GM19468 (cell line): ENCODE measurements around the gene DBX2.
"Not testable (repeated sequence)": the region's sequence is repeated elsewhere in the genome, so short reads cannot be mapped to it uniquely, and the experiment has no call there.

Experiments used
- ATAC-seq: cut with Tn5 transposase; IDR thresholded peaks from one replicate; pipeline ENCODE4 v1.9.1; 2021; ENCODE audit warnings: mild to moderate bottlenecking, moderate library complexity, moderate number of reproducible peaks; ENCODE audit not compliant: unreplicated experiment; ENCODE audit errors: extremely low read depth

DBX2 gene

DNA sequence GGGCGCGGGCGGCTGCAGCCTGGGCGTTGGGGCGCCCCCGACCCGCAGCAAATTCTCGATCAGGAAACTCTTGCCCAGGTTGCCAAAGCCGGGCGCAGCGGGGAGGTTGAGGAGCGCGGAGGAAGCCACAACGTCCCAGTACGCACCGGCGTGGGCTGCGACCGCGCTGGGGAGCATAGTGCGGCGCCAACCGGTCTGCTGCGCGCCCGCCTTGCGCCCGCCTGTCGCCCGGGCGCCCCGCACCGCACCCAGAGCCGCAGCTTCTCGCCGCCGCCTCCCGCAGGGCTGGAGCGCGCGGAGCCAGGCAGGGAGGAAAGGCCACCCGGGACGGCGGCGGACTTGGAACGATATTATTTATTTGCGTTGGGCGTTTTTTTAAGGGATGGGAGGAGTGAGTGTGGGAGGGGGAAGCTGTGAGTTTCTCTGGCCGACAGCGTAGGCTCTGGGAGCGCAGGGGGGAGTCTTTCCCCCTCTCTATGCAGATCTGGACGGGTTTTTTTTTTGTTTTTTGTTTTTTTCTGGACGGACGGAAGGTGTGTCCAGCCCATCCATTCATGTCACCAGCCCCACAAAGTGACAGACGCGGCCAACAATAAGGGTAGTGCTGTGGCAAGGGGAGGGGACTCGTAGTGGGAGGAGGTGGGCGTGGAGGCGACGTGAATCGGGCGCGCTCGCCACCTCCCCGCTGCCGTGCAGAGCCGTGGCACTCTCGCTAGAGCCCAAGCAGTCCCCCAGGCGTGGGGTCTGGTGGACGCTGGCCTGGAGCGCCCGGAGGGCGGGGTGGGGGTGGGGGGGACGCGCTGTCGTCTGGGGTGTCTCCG lies at the start of gene DBX2:
DBX2 (minus strand) TSS at position 349 of the 821 bp plus-strand sequence; CDS start at position 177, 172 bp downstream.
- ATAC-seq, result no peak

DNA sequence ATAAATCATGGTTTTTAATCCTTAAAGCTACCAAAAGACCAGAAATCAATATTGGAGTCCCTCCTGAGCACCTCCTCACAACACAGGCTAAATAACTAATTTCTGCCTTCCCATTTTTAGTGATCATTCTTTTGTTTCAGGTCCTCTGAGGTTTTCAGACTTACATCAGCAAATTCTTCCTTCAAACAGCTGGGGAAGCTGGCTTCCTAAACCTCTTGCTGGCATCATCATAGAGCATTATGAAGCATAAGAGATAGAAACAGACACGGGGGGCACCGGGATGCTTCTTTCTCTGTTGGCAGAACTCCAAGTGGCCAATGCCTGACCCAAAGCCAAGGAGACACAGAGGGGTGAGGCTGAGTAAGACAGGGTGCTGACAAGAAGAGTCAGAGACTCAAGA lies 47.9 kb upstream of the DBX2 start:
- no peak for ATAC-seq

DNA sequence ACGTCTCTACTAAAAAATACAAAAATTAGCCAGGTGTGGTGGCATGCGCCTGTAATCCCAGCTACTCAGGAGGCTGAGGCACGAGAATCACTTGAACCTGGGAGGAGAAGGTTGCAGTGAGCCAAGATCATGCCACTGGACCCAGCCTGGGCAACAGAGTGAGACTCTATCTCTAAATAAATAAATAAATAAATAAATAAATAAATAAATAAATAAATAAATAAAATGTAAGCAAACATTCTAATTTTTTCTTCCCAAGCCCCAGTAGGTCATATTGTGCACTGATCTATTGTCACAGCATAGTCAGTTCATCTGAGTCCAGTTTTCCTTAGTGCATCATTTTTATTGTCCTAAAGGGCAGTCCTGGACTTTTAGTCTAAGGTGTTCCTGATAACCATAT lies 44.5 kb upstream of the DBX2 start:
- ATAC-seq, result not testable (repeated sequence)

DNA sequence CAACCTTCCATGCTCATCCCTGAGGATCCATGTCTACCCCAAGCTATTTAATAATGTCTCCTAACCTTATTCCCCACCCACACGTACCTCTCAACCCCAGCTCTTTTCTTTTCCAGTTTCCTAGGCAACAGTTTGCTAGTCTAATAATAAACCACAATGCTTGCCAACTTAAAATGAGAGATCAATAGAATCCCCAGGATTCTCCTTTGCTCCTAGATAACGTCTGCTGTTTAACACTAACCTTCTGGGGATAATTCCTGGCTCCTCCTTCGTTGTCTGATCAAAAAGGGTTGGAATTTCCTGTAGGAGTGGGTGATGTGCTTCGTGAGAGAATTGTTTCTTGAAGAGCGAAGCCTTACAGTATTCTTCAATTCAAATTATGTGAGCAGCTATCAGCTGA lies 42.2 kb upstream of the DBX2 start:
- ATAC-seq, result no peak

DNA sequence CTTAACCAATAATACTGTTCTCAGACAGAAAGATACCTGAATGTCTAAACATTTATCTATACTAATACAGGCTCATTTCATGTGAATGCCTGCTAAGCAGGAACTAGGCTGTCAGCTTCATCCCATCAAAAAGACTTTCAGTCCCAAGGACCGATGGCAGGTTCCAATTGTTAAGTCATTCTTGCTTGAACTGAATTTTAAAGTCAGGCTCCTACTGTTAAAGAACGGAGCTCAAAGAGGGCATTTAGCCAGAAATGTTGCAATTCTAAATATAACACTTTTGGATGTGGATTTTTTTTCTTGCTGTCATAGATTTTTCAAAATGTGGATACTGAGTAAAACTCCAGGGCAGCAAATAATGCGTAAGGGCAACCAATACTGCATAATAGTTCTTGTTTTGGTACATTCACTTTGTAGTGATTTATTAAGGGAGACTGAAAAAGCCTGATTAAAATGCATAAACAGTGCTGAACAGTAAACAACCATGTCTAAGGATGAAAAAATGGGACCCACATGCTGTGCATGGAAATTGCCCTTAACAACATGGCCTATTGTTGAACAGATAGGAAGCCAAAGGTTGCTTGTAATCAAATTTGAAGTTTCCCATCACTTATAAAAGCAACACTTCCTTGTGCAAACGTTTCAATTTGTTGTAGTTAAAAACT lies 38.6 kb upstream of the DBX2 start:
- ATAC-seq, result no peak

DNA sequence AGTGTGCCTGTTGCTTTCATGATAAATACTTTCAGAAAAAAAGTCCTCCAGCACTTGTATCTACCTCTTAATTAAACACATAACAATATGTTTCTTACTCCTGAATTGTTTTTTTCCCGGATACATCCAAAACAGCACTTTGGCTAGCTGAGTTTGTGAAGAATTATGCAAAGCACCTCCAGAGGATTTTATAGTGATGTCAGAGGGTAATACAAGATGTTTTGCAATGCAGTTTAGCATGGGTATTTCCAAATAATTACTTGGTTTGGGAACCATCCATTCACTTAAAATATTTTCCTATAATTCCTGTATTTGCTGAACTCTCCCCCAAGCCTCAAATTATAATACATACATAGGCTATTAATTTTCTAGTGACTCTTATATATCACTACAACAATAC lies 37.7 kb upstream of the DBX2 start:
- no peak for ATAC-seq

DNA sequence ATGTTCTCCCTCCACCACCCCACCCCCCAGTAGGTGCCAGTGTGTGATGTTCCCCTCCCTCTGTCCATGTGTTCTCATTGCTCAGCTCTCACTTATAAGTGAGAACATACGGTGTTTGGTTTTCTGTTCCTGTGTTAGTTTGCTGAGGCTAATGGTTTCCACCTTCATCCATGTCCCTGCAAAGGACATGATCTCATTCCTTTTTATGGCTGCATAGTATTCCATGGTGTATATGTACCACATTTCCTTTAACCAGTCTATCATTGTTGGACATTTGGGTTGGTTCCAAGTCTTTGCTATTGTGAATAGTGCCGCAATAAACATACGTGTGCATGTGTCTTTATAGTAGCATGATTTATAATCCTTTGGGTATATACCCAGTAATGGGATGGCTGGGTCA lies 33.3 kb upstream of the DBX2 start:
- ATAC-seq, result not testable (repeated sequence)

DNA sequence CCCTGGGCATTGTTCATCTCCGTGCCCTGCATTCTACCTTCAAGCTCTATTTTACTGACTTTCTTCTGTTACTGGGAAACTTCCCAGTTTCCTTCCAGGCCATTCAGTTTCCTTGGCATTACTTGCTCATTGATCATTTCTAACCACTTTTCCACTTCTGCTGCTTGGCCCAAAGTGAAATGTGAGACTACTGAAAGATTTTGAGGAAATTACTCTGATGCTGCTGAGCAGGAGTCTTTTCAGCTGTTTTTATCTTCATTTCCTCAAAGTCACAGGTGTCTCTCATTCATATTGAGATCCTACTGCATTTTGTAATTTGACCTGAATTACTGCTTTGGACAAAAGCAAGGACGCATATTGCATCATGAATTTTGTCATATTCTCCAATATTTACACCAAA lies 26.4 kb upstream of the DBX2 start:
- ATAC-seq, result no peak

DNA sequence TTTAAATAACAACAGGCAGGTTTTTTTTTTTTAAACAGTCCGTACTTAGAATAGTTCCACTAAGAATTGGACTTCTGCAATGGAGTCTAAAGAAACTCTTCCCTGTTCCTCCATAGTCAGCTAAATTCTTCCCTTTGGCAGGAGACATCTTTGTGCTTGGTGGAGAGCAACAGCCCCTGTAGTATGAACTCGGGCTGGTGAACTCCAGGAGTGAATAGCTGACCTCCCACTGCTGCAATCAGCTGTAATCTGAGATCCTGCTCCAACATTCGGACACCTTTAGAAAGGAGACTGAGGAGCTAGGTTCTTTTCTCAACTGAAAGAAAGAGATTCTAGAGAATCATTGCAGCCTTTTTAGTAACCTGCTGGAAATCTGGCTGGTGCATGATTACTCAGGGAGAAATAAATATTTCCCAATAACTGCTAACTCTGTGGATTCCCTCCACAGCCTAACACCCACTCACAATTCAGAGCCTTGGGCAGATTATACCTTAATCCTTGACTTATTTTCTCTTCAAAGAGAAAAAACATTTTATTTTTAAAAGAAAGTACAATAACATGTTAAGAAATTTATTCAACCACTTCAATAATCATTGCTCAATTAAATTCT lies 25.6 kb upstream of the DBX2 start:
- ATAC-seq, result no peak

DNA sequence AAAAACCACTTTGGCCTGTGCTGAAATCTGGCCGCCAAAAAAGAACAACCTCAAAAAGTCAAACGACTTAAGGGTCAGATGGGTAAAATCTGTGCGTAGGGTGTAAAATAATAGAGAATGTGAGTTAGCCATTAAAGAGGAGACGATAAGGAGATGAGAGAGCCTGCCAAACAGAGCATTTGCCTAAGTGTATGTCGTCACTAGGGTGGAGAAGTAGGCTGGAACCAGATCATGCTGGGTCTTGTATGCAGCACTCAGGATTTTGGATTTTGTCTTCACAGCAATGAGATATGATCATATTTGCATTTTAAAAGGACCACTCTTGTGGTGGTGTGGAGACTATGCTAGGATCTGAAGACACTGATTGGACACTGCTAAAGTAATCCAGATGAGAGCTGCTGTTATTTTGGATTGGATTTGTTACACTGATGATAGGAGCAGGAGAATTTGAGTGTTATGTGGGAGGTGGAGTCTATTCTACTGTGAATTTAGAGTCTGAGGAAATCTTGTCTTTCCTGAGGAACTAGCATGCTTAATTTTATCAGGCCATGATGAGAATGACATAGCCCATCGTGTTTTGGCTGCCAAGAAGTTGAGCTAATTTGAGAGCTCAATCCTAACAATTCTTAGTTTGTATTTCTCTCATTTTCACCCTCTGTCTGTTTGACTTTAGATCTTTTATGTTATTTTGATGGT lies 24.8 kb upstream of the DBX2 start:
- ATAC-seq, result no peak

DNA sequence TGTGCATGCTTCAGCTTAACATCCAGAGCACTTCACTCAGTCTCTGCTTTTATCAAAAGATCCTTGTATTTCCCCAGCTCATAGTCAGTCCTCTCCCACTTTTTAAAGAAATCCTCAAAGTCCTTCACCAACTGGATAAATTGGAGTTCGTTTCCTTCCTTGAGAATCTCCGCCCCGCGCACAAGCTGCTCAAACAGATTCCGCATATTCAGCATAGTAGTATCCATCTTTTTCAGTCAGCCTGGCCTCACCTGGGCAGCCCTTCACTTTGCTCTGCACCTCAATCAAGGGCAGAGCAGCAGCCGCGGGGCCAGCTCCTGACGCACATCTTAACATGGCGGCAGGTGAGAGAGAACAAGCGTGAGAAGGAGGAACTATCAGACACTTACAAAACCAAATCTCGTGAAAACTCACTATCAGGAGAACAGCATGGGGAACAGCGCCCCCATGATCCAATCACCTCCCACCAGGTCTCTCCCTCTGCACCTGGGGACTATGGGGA lies 14.3 kb upstream of the DBX2 start:
- no peak for ATAC-seq

DNA sequence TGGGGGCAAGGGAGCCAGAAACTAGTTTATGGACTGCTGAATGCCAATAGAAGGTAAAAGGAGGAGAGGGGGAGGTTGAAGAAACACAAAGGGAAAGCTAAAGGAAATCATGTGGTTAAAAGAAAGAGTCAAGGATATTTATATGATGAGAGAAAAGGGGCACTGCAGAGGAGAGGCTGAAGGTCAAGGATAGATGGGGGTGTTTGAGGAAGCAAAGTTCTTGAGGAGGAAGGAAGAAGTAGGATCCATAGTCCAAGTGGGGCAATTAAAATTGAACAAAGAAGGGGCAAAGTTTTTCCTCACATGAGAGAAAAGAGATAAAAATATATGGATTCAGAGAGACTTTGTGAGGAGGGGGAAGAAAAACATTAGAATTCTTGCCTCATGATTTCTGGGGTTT lies 10.1 kb upstream of the DBX2 start:
- ATAC-seq, result no peak

DNA sequence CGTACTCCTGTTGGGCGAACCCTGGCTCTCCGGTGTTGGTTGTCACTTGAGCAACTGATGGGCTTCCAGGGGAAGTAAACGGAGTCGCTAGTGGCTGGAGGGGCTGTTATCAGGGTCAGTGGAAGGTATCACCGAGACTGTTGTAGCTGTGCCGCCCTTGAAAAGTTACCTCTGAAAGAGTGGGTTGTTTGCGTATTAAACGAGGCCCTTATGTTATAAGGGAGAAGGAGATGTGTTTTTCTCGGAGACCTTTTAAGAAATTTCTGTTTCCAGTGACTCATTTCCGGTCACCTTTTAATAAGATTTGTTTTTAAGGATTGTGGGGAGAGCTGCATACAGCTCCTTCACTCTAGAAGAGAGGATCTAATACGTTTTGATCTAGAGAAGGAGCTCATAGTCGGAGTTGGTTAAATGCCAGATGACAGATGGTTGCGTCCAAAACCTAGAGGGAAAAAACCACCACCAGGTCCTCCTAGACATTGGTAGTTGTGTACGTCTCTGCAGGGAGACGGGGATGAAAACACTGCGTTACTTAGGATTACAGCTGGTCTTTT lies 750 bp upstream of the DBX2 start:
- ATAC-seq, result no peak

DNA sequence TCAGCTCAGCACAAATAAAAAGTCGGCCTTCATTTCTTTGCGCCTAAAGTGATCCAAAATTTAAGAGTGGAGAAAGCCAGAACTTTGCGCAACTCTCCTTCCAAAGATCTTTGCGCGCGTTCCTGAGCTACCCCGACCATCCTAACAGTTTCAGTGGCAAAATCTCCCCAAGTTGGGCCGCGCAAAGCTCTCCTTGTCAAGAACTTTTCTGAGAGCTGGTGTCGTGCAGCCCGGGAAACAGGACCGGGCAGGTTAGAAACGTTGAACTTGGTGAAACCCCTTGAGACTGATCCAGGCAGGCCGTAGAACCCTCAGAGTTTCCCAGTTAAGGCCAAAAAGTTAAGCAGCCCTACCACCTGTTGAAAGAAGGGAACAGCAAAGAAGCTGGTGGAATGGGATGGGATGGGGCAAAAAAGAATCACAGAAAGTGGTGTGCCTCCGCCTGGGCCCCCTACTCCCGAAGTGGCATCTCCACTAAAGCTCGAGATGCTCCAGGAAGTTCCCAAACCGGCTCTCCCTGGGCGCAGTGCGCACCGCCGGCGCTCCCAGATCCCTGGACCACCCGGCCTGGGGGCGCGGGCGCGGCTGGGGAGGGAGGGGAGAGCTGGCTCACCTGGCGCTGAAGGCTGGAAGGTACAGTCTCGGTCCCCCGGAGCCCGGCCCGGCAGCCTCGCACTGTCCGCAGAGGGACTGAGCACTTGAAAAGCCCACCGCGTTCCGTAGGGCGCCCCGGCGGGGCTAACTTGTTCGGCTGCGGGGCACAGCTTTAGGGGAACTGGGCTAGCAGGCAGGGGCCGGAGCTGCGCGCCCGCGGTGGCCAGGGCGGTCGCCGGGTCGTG lies 768 bp downstream of the DBX2 start:
- no peak for ATAC-seq

DNA sequence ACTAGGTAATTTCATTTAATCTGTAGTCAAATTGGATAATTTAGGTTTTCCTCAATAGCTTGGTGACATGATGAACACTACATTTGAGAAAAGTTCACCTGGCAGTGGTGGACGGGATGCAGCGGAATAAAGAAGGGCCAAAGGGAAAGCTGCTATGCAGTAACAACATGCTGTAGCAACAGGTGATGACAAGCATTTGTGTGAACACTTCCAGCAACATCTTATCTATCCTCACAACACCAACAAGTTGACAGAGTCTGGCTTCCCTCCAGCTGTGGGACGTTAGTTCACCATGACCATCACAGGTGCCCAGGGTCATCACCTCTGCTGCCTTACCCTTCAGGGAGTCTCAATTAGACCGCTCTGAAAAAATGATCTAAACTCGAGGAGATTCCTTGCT lies 8.3 kb downstream of the DBX2 start:
- ATAC-seq, result no peak

DNA sequence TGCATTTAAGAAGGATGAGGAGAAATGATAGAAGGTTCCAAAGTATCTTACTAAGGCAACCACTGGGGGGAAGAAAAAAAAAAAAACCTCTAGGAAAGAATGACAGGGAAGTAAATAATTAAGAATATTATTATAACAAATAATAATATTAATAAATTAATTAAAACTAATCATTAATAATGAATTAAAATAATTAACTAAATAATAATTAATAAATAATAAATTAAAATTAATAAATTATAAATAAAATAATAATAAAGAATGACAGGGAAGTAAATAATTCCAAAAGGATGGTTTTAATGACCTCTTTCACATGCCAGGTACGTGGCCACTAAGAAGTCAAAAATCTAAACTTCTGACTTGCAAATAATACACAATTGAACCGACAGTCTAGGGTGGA lies 9.9 kb downstream of the DBX2 start:
- no peak for ATAC-seq

DNA sequence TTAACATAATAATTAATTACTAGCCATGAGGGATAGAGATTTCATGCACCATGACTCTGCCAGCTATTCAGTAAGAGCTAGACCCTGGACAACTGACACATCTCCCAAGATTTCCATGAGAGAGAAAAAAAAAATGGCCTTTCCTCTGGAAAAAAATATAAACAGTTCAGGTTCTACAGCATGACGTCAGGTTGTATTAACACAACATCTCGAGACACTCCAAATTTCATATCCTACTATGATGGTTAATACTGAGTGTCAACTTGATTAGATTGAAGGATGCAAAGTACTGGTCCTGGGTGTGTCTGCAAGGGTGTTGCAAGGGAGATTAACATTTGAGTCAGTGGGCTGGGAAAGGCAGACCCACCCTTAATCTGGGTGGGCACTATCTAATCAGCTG lies 11.1 kb downstream of the DBX2 start:
- no peak for ATAC-seq

DNA sequence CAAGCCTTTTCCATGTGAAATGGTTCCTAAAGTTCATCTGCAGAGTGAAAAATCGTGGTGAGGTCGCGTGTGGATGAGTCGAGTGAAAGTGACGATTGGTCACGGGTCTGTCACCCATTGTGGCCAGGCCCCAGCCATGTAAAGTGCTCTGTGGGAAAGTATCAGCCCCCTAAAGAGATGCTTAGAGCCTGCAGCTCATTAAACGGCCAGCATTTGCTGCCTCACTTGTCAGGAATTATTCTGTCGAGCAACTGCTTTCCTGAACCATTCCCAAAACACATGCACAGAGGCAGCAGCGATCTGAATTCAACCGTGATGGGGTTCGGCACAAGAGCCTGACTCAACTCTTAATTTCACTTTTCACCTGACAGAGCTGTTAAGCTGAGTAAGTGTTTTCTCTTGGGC lies 16.0 kb downstream of the DBX2 start:
- ATAC-seq, result no peak

DNA sequence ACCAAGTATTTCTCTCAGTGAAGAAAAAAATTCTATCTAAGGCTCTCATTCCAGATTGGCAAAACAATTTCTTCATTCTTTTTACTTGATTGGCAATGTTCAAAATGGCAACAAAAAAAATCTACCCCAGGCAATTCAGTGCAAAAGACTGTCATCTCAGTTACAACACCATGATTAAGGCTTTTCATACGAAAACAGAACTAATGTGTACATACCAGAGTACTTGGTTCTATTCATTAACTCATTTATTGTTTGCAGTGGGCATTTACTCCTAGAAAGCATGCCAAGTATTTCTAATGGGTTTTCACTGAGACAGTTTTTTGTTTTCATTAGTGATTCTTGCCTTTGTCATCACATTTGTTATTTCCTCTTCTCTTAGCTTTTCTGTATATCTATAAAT lies 33.0 kb downstream of the DBX2 start:
- no peak for ATAC-seq
